Endothelial cell of umbilical vein (primary cell): ENCODE measurements around the gene MBL2.

Experiments used
- CTCF ChIP-seq, 2 donors: IDR thresholded peaks; 1 replicate in 1 of 2; 2 replicates in 1 of 2; pipeline ENCODE4 v1.5.1; 2011; ENCODE audit warnings: low read length in 2 of 2, mild to moderate bottlenecking in 2 of 2, moderate library complexity in 2 of 2, control low read depth in 1 of 2, inconsistent platforms in 1 of 2, low read depth in 1 of 2; ENCODE audit not compliant: insufficient read depth in 1 of 2; ENCODE audit errors: extremely low read depth in 1 of 2
- EZH2 ChIP-seq: IDR thresholded peaks from 2 replicates; pipeline ENCODE4 v1.6.1; 2012; ENCODE audit warnings: borderline replicate concordance, low read depth, mild to moderate bottlenecking, moderate library complexity, low read length, inconsistent platforms; ENCODE audit not compliant: severe bottlenecking

DNA sequence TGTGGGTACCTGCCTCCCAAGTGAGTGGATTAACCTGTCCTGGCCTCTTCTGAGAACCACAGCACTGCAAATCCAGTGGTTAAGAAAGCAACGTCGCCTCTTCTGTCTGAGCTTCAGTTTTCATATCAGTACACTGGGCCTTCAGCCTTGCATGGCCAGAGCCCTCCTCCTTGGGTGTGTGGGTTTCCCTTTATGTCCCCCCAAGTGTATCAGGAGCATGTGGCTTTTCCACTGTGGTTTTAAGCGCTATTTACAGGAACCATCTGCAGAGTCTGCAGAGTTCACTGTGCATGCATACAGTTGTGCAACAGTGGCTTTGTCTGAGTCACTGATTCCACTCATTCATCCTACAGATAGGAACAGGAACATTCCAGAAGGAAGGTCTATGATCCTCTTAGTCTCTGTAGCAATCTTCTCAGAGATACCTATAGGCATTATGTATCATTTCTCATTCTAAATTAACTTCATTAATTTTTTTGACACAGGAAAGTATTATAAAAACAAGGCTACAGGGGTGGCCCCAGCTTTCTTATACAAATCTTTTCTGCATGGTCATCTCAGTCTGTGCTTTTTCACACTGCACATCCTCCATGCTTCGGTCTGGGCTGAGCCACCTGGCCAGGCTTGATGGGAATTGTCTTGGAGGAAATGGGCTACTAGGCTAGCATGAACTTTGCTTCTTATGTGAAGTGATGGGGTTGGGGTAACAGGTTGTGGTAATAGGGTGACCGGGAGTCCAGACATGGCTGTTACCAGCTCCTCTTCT, 17.1 kb downstream of the MBL2 start:
- no peak for TF ChIP-seq CTCF (IDR thresholded peaks at IDR 0.05; ENCODE audit: extremely low read depth in 1 of 2, insufficient read depth in 1 of 2, low read depth in 1 of 2, low read length in 2 of 2)
- TF ChIP-seq EZH2, result no peak
